Measurements from ENCODE around the gene CACNA2D1.

DNA sequence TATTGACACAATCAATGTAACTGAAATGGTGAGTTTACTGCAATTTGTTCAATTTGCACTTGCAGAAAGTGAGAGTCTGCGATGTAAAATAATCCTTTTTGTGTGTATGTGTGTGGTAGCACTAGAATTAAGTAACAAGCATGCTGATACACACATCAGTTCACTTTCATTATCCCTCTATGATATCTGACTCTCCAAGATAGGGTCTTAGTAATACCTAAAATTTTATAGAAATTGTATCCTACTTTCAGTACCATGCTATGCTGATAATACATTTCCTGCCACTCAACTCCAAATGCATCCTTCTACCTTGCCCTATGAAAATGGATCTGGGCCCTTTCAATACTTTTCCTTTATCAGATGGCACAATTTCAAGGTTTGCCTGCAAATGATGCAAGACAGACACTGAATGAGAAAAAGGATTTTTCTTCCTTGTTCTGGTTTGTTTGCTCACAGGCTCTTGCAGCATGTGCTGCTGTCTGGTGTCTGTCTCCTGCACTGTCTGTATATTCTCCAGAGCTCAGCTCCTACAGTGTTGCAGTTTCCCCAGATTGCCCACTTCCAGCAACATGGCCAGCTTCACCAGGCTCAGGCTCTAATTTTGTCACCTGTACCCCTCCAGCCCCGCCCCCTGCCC lies 375.8 kb downstream of the CACNA2D1 start:
- TF ChIP-seq NFIC (IDR thresholded peaks at IDR 0.05), result no peak
- TF ChIP-seq REST (IDR thresholded peaks at IDR 0.05; ENCODE audit: low read depth), result no peak
- no peak for TF ChIP-seq TEAD4 (IDR thresholded peaks at IDR 0.05)
- no peak for TF ChIP-seq CREB1 (IDR thresholded peaks at IDR 0.05; ENCODE audit: low read depth)
- TF ChIP-seq, protein P1, sequence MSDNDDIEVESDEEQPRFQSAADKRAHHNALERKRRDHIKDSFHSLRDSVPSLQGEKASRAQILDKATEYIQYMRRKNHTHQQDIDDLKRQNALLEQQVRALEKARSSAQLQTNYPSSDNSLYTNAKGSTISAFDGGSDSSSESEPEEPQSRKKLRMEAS (IDR thresholded peaks at IDR 0.05), result no peak
- TF ChIP-seq ZBTB7A (IDR thresholded peaks at IDR 0.05; ENCODE audit: low read depth), result no peak

Measured in Ishikawa (cell line).